PC-9 (cell line): ENCODE results near the gene PLA2G7.

Experiments used
- CTCF ChIP-seq: fragments of 200-600 bp; sonication (generic); conservative IDR thresholded peaks from 2 replicates; pipeline ENCODE4 v1.6.1; 2017; ENCODE audit warnings: mixed run types, antibody characterized with exemption, mild to moderate bottlenecking, moderate library complexity
- EZH2 ChIP-seq: fragments of 200-600 bp; sonication (generic); IDR thresholded peaks from 2 replicates; pipeline ENCODE4 v1.8.0; 2017; ENCODE audit warnings: antibody characterized with exemption, low read depth

GRCh38 chr6:46706464-46706863 lies 28.7 kb downstream of the PLA2G7 start:
- TF ChIP-seq CTCF (no peak), EZH2 (no peak)
